Ureter (tissue), 1 donor: ENCODE data around the gene ACADM. TPM values are rescaled to one million over a fixed set of nuclear protein-coding genes. Genes with fewer than 3 reads are reported as not detected.
"Not testable (repeated sequence)": the region's sequence is repeated elsewhere in the genome, so short reads cannot be mapped to it uniquely, and the experiment has no call there.

ENCODE experiments used
- DNase-seq: peaks from one replicate; pipeline ENCODE4 v3.0.0-alpha.2; 2020; ENCODE audit warnings: low spot score
- total RNA-seq: library from RNA; stranded (reverse); gene quantifications from one replicate; pipeline ENCODE4 v1.2.4, GENCODE V29; 2023
- donor health status: DM: yes; HTN: yes; CAD: no.

The ACADM gene
- 51.4 TPM for total RNA-seq

- DNase-seq: peak; percentile 87
Measured at GRCh38 chr1:75724472-75725022, at the start of gene ACADM. ACADM (plus strand) TSS chr1:75724709; CDS start chr1:75724788, 79 bp downstream.

- no peak for DNase-seq
Measured at GRCh38 chr1:75677443-75677842, 47.1 kb upstream of the ACADM start.

GRCh38 chr1:75677964-75678363 lies 46.5 kb upstream of the ACADM start:
- DNase-seq: not testable (repeated sequence)

- DNase-seq: no peak
Measured at GRCh38 chr1:75690547-75690946, 34.0 kb upstream of the ACADM start.

- DNase-seq: no peak
Measured at GRCh38 chr1:75693551-75693950, 31.0 kb upstream of the ACADM start.

- DNase-seq: no peak
Measured at GRCh38 chr1:75696000-75696399, 28.5 kb upstream of the ACADM start.

GRCh38 chr1:75707191-75707590 lies 17.3 kb upstream of the ACADM start:
- DNase-seq: no peak

- DNase-seq: no peak
Measured at GRCh38 chr1:75708910-75709309, 15.6 kb upstream of the ACADM start.

- DNase-seq: no peak
Measured at GRCh38 chr1:75710832-75711231, 13.7 kb upstream of the ACADM start.

- DNase-seq: no peak
Measured at GRCh38 chr1:75711846-75712245, 12.7 kb upstream of the ACADM start.

GRCh38 chr1:75712306-75712705 lies 12.2 kb upstream of the ACADM start:
- no peak for DNase-seq

- no peak for DNase-seq
Measured at GRCh38 chr1:75719810-75720209, 4.7 kb upstream of the ACADM start.

GRCh38 chr1:75720325-75720724 lies 4.2 kb upstream of the ACADM start:
- no peak for DNase-seq

GRCh38 chr1:75720820-75721219 lies 3.7 kb upstream of the ACADM start:
- DNase-seq: no peak

- DNase-seq: not testable (repeated sequence)
Measured at GRCh38 chr1:75722246-75722645, 2.3 kb upstream of the ACADM start.

GRCh38 chr1:75722966-75723365 lies 1.5 kb upstream of the ACADM start:
- no peak for DNase-seq

- DNase-seq: peak; percentile 89
Measured at GRCh38 chr1:75723989-75724471, 479 bp upstream of the ACADM start.

GRCh38 chr1:75725266-75725665 lies 757 bp downstream of the ACADM start:
- no peak for DNase-seq

GRCh38 chr1:75725861-75726361 lies 1.4 kb downstream of the ACADM start:
- no peak for DNase-seq

GRCh38 chr1:75727571-75727970 lies 3.1 kb downstream of the ACADM start:
- DNase-seq: no peak

- no peak for DNase-seq
Measured at GRCh38 chr1:75730432-75730831, 5.9 kb downstream of the ACADM start.

GRCh38 chr1:75731881-75732280 lies 7.4 kb downstream of the ACADM start:
- no peak for DNase-seq

GRCh38 chr1:75732703-75733102 lies 8.2 kb downstream of the ACADM start:
- DNase-seq: no peak

GRCh38 chr1:75733661-75734060 lies 9.2 kb downstream of the ACADM start:
- no peak for DNase-seq
